Activated T-helper 1 cell treated with anti-CD3 and anti-CD28 coated beads, Interleukin-12 subunit alpha, Interleukin-12 subunit beta, Interleukin-2, Interleukin-4 antibody, amounts not matched to agents 30 ng/mL and 10 ng/mL and 1 ng/mL, durations not matched to agents 14 hours and 24 hours and 36 hours (primary cell): ENCODE data around the gene KRTAP5-5. TPM values are rescaled to one million over a fixed set of nuclear protein-coding genes. Genes with fewer than 3 reads are reported as not detected.

ENCODE experiments used
- DNase-seq: peaks from one replicate; pipeline ENCODE4 v3.0.0; 2021; ENCODE audit warnings: low spot score
- H3K27ac Mint-ChIP-seq: one replicate; pipeline ENCODE4 v1.8.0; 2021; ENCODE audit warnings: mild to moderate bottlenecking, mixed read lengths
- H3K27me3 Mint-ChIP-seq: one replicate; pipeline ENCODE4 v1.8.0; 2022; ENCODE audit warnings: mild to moderate bottlenecking, moderate library complexity, mixed read lengths; ENCODE audit not compliant: insufficient read depth
- H3K36me3 Mint-ChIP-seq: one replicate; pipeline ENCODE4 v1.8.0; 2021; ENCODE audit warnings: low read depth, mixed read lengths
- H3K4me1 Mint-ChIP-seq: one replicate; pipeline ENCODE4 v1.8.0; 2021; ENCODE audit warnings: low read depth, mixed read lengths
- H3K4me3 Mint-ChIP-seq: one replicate; pipeline ENCODE4 v1.8.0; 2021; ENCODE audit warnings: mild to moderate bottlenecking, moderate library complexity, mixed read lengths
- H3K9me3 Mint-ChIP-seq: one replicate; pipeline ENCODE4 v1.8.0; 2021; ENCODE audit warnings: mixed read lengths
- intact Hi-C: fragments of 100-400 bp; cut with micrococcal nuclease; formaldehyde crosslinking; loops from one replicate; pipeline ENCODE4 v1.15.1; 2024
- total RNA-seq: library from RNA; stranded (reverse); gene quantifications from 2 replicates; pipeline ENCODE4 v1.2.3, GENCODE V29; 2022

The KRTAP5-5 gene
- total RNA-seq, 1 donor from 2014 or later: not detected

DNA sequence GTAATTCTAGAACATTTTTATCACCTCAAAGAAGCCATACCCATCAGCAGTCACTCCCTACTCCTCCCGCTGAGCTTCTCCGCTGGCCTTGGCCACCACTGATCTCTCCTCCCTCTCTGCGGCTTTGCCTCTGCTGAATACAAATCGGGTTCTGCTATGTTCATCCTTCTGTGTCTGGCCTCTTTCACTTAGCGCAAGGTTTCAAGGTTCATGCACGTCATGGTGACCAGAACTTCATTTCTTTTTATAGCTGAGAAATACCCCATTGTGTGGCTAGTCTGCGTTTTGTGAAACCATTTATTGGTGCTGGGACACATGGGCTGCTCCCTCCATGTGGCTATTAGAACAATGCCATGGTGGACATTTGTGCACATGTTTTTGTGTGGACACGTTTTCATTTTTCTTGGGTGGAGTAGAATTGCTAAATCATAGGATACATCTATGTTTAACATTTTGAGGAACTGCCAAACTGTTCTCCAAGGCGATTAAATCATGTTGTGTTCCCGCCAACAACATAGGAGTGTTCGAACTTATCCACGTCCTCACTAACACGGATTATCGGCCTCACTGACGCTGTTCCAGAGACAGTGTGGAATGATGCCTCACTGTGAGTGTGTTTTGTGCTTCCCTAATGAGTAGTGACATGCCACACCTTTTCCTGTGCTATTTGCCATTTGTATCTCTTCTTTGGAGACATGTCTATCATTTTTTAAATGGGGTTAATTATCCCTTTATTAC, 43.2 kb downstream of the KRTAP5-5 start:
- Mint-ChIP-seq H3K4me3 (no peak overlapping the region), H3K27me3 (peaks cover 22% of the 10 kb centered on the region), H3K9me3 (no peaks in the 10 kb centered on the region), H3K4me1 (no peaks in the 10 kb centered on the region), H3K36me3 (no peaks in the 10 kb centered on the region), H3K27ac (no peak overlapping the region)
- DNase-seq: no peak
- intact Hi-C loops: no loop called here

DNA sequence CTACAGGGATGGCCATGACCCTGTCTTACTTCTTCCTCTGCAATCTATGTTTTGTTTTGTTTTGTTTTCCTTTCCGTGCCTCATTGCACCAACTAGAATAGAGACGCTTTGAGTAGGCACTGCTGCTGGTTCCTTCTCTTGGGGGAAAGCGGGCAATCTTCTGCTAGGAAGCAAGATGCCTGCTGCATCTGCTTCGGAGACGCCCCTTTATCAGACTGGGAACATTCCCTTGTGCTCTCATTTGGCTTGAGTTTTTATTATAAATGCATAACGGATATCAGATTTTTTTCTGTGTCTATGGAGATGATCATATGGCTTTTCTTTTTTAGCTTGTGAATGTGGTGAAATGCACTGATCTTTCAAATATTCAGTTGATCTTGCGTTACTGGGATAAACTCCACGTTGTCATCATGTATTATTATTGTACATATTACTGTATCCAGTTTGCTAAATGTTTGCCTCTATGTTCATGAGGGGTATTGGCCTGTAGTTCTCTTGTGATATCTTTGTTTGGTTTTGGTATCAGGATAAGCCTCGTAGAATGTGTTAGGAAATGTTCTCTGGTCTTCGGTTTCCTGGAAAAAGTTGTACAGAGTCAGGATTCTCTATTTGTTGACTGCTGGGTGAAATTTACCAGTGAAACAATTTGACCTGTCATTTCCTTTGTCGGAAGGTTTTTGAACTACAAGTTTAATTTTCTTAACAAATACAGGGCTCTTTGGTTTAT, 44.0 kb downstream of the KRTAP5-5 start:
- DNase-seq: no peak

DNA sequence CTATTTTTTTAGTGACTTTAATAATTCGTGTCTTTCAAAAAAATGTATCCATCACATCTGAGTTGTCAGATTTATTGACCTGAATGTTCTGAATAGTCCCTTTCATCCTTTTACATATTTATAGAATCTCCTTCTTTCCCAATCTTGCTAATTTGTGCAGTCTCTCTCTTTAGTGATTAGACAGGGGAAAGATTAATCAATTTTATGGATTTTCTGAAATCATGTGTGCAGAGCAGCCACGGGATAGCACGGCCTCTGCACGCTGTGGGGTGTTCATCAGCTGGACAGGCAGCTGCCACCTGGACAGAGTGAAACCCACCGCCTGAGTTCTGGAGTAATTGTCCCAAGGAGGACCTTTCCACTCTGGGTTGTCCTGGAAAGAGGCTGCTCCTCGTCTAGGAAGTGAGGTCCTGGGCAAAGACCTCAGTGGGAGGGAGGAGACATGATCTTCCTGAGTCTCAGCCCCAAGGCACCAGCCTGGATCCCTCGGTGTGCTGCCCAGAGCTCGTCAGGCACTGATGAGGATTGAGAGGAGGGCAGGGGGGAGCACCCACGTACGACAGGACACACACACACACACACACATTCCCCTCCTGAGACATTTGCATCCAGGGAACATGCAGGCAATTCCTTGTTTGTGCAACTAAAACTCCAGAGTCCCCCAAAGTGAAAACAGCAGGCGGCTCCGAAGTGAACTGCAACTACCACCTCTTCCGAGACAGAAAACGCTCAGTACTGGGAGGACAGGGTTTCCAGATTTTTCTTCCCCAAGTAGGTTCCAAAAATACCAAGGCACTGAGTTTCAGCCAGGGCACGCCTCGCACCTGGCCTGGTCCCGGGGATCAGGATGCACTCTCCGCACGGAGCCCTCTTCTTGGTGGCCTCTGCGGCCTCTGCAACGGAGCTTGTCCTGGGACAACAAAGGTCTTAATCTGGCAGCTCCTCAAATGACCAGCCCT, 44.9 kb downstream of the KRTAP5-5 start:
- DNase-seq: no peak
- no peaks in the 10 kb centered on the region for H3K9me3 Mint-ChIP-seq
- peaks cover 6% of the 10 kb centered on the region for H3K27me3 Mint-ChIP-seq
- no peaks in the 10 kb centered on the region for H3K4me1 Mint-ChIP-seq
- H3K27ac Mint-ChIP-seq: no peak overlapping the region
- intact Hi-C loops: no loop called here
- no peaks in the 10 kb centered on the region for H3K36me3 Mint-ChIP-seq
- no peak overlapping the region for H3K4me3 Mint-ChIP-seq

More for the DNA sequence above, 44.0 kb downstream of the KRTAP5-5 start:
- Mint-ChIP-seq H3K36me3 (no peaks in the 10 kb centered on the region), H3K27me3 (peaks cover 14% of the 10 kb centered on the region), H3K9me3 (no peaks in the 10 kb centered on the region), H3K27ac (no peak overlapping the region), H3K4me1 (no peaks in the 10 kb centered on the region), H3K4me3 (no peak overlapping the region)
- intact Hi-C loops: no loop called here

DNA sequence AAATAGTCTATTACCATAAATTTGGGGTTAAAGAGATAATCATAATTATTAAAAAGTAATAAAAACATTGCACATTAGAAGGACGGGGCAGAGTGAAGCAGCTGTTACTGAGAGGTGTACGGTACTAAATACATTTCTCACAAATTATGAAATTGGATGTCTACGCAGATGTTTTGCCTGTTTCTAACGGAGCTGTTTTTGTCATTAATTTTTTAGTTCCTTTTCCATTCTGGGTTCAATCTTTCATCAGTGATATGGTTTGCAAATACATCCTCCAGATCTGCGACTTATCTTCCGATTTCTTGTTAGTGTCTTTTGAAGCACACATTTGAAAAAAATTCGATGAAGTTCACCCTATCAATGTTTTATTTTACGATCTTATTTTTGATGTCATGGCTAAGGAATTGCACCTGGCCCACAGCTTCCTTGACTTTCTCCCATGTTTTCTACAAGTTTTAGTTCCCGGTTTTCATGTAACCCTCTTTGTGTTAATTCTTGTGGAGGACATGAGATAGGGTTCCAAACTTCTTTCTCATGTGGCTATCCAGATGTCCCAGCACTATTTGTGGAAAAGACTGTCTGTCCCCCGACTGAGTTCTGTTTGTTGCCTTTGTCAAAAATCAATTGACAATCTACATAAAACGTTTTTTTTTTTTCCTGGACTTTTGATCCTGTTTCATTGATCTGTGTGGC, 46.1 kb downstream of the KRTAP5-5 start:
- H3K4me1 Mint-ChIP-seq: no peaks in the 10 kb centered on the region
- intact Hi-C loops: no loop called here
- no peak for DNase-seq
- H3K36me3 Mint-ChIP-seq: no peaks in the 10 kb centered on the region
- no peaks in the 10 kb centered on the region for H3K9me3 Mint-ChIP-seq
- peaks cover 6% of the 10 kb centered on the region for H3K27me3 Mint-ChIP-seq
- no peak overlapping the region for H3K4me3 Mint-ChIP-seq
- no peak overlapping the region for H3K27ac Mint-ChIP-seq

DNA sequence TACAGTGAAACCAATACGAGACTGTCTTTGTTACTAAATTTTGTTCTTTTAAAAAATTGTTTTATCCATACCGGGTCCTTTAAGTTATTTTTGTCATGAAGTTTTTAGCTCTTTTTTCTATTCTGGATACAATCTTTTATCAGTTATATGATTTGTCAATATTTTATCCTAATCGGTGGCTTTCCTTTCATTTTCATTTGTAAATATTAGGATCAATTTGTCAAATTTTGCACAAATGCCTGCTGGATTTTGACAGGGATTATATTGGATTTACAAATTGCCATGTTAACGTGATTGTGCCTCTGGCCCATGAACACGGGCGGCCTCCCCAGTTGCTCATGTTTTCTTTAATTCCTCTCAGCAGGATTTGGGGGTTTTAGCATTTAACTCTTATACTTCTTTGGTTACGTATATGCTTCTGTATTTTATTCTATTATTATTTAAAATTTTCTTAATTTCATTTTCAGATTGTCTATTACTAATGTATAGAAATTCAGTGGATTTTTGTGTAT, 46.7 kb downstream of the KRTAP5-5 start:
- peaks cover 6% of the 10 kb centered on the region for H3K27me3 Mint-ChIP-seq
- no peaks in the 10 kb centered on the region for H3K9me3 Mint-ChIP-seq
- no peak for DNase-seq
- no peaks in the 10 kb centered on the region for H3K36me3 Mint-ChIP-seq
- no peak overlapping the region for H3K27ac Mint-ChIP-seq
- H3K4me3 Mint-ChIP-seq: no peak overlapping the region
- no peaks in the 10 kb centered on the region for H3K4me1 Mint-ChIP-seq
- intact Hi-C loops: no loop called here

DNA sequence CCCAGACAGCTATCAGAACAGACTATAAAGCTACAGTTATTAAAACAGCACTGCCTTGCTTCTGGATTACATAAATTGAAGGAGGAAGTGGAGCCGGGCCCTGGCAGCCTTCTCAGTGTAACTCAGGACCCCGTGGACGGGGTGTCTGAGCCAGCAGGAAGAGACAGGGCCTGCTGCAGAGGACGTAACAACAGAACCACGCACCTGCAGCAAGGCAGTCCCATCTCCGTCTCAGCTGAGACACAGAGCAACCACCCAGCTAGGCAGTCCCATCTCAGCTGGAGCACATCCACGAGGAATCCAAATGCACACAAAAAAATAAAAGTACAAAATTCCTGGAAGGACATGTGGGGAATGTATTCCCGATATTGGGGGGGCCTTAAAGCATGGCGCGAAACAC, 50.3 kb downstream of the KRTAP5-5 start:
- intact Hi-C loops: no loop called here
- Mint-ChIP-seq H3K27me3 (peaks cover 5% of the 10 kb centered on the region), H3K36me3 (no peaks in the 10 kb centered on the region), H3K4me1 (no peaks in the 10 kb centered on the region), H3K9me3 (no peaks in the 10 kb centered on the region), H3K27ac (no peak overlapping the region), H3K4me3 (no peak overlapping the region)
- no peak for DNase-seq

Other genes starting within 250 kb of the KRTAP5-5 start
- gene BRSK2, start 239.8 kb upstream of the KRTAP5-5 start, total RNA-seq: 0.36 and 0.47 TPM in 2 replicates
- 22.6 and 27.5 TPM in 2 replicates for gene MOB2, start 143.0 kb upstream of the KRTAP5-5 start, total RNA-seq
- 2.3 and 2.4 TPM in 2 replicates for gene DUSP8, start 57.5 kb upstream of the KRTAP5-5 start, total RNA-seq
- not detected in 2 replicates for gene KRTAP5-1, start 44.5 kb upstream of the KRTAP5-5 start, total RNA-seq
- gene KRTAP5-2, start 31.5 kb upstream of the KRTAP5-5 start, total RNA-seq: not detected in 2 replicates
- gene KRTAP5-3, start 21.3 kb upstream of the KRTAP5-5 start, total RNA-seq: not detected in 2 replicates
- not detected in 2 replicates for gene KRTAP5-4, start 7.6 kb upstream of the KRTAP5-5 start, total RNA-seq
- not detected in 2 replicates for gene KRTAP5-6, start 67.4 kb downstream of the KRTAP5-5 start, total RNA-seq
- 0.32 and 0.52 TPM in 2 replicates for gene IFITM10, start 120.8 kb downstream of the KRTAP5-5 start, total RNA-seq
- 84.2 and 92.1 TPM in 2 replicates for gene CTSD, start 134.2 kb downstream of the KRTAP5-5 start, total RNA-seq
- gene SYT8, start 205.2 kb downstream of the KRTAP5-5 start, total RNA-seq: not detected in 2 replicates
- not detected in 2 replicates for gene TNNI2, start 209.2 kb downstream of the KRTAP5-5 start, total RNA-seq
- 257 and 262 TPM in 2 replicates for gene LSP1, start 223.3 kb downstream of the KRTAP5-5 start, total RNA-seq